Left cardiac atrium (tissue), 4 donors: ENCODE results near the gene ARHGAP23. TPM values are rescaled to one million over a fixed set of nuclear protein-coding genes. Genes with fewer than 3 reads are reported as not detected.
"Not testable (repeated sequence)": the region's sequence is repeated elsewhere in the genome, so short reads cannot be mapped to it uniquely, and the experiment has no call there.

Experiments used
- ATAC-seq, 2 donors: fragments of 200-7000 bp; cut with Tn5 transposase; one replicate each; pipeline ENCODE4 v1.9.1; 2020; ENCODE audit warnings: mild to moderate bottlenecking in 2 of 2, moderate library complexity in 2 of 2
- DNase-seq: peaks from one replicate; pipeline ENCODE4 v3.0.0-alpha.2; 2020
- intact Hi-C, 2 donors: fragments of 100-400 bp; cut with DNase I; formaldehyde crosslinking; loops; one replicate each; pipeline versions ENCODE4 v1.14.1 to v1.15.1; 2022 to 2023
- total RNA-seq, 2 donors: library from RNA; stranded (reverse); fragmentation: NEBNext Ultra II Directional; extraction: Animal tissue kit (Norgen Biotek cat#: 25700); gene quantifications; one replicate each; pipeline ENCODE4 v1.2.1, GENCODE V29; 2021
- donor health status: DM: no; HTN: yes; CAD: no.
- donor health status: DM: no; HTN: yes; CAD: no; lungs with severe emphysema.
- donor health status: DM: yes; HTN: yes; CAD: no.
- donor health status: Dilated cardiomyopathy.

ARHGAP23 gene
- total RNA-seq, 2 donors from 2014 or later = 54.1 to 91.9 TPM

DNA sequence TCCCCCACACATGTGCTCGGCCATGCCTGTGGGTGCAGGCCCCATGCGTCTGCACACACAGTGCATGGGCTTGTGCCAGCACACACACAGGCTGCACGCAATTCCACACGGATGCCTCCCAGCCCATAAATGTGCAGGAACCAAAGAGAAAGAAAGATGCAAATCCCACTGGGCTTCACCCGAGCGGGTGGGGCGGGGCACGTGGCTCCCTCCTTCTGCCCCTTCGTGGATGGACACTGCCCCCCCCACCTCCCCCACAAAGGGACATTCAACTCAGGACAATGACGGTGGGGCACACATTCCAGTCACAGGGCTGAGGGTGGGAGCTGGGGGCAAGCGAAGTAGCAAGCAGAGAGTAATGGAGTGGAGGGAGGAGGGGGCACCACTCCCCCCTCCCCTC is 102.6 kb downstream of the ARHGAP23 start:
- intact Hi-C loops, ATAC-seq, DNase-seq: not testable (repeated sequence)

DNA sequence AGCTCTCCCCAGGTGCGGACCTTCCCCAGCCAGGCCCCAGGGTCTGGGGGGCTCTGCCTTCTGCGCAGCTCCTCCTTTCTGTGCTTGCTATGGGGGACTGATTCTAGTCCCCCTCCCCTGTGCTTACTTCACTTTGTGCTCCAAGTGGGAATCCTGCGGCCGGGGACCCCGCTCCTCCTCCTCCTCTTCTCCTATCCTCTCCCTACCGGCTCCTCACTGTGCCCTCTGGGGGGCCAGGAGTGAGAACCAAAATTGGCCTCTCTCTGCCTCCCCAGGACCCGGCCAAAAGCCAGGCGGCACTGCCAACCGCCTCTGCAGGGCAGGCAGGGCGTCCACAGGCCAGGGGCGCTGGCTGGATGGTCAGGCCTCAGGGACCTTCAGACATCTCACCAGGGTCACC is 103.5 kb downstream of the ARHGAP23 start:
- intact Hi-C loops, DNase-seq, ATAC-seq: not testable (repeated sequence)

DNA sequence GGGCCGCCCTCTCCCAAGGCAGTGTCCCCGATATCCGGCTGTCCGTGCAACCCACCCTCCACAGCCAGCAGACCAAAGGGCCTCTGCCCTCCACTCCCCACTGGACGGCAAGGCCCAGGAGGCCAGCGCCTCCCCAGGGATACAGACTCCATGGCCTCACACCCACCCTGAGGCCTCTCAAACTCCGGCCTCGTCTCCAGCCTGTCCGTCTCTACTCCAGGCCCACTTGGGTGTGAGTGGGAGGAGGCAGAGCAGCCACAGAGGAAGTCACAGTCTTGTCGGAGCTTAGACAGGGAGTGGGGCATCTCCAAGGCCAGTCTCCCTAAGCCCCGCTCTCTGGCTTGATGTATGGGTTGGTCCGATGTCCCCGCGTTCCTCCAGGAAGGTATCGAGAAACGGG is 104.2 kb downstream of the ARHGAP23 start:
- ATAC-seq = no peak
- intact Hi-C loops = no loop called here
- no peak for DNase-seq

DNA sequence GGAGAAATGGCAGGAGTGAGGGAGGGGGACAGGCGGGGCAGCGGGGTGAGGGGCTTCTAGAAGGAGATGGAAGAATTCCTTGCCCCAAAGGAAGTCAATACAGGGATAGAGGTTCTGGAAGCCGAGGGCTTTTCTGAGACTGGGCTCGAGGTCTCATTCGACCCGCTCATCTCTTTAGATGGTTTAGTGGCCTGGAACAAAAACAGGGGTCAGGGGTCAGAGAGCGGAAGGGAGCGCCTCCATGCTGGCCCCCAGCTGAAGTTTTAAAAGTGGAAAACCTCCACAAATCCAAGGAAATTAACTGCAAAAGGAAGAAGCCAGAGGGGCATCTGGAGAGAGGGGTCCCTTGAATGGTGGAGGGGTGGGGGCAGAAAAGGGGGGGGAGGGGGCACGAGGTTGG is 105.0 kb downstream of the ARHGAP23 start:
- intact Hi-C loops = no loop called here
- no peak for DNase-seq
- no peak for ATAC-seq

DNA sequence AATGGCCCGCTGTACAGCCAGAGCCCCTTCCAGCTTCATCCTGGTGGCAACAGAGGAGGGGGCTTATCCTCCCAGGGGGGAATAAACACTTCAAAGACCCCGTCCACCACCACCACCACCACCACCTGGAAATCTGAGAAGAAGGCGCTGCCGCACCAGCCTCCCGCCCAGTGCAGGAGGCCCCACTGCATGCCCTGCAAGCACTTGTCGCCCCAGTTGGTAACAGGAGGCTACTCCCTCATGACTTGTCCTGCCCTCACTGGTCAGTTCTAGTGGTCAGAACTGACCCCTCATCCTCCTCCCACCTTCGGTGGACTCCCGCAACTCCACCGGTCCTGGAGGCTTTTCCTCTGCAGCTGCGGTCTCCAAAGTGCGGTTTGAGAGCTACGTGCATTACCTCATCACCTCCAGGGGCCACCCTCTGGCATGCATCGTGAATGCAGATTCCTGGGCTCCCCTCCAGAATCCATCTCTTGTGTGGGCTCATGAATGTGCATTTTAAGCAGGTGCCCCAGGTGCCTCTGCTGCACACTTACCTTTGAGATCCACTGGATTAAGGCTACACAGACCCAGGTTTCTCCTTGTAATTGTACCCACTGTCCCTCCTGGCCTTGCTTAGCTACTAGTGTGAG is 105.7 kb downstream of the ARHGAP23 start:
- no peak for DNase-seq
- no peak for ATAC-seq
- intact Hi-C loops = no loop called here

DNA sequence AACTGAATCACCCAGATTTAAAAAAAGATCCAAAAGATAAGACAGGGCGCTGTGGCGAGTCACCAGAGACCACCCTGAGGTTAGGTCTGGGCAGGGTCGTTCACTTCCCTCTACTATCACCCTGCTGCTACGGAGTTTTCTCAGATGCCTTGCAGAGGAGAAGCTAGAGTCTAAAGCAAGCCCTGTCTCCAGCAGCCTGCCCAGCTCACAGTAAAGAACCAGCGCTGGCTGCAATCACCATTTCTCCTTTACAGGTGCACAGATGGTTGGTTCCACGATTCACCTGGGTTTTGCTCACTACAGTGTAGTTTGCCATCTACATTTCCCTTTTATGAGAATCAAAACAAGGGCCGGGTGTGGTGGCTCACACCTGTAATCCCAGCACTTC is 106.2 kb downstream of the ARHGAP23 start:
- intact Hi-C loops = no loop called here
- no peak for DNase-seq
- ATAC-seq = no peak

DNA sequence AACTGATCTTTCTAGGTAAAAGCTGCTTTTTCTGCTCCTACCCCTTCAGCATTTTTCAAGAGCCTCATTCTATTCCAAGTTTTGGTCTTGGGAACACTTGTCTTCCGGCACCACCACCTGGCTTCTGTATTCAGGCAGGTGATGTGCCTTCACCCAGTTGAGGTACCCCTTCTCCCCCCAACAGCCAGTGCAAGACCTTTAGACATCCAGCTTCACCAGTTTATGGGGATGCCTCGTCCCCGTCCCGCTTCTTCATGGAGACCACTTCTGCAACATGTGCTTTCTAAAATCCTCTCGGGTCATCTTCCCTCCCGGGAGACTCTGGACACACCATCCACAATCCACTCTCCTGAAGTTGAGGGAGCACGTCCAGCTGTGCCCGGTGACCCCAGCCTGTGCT is 107.6 kb downstream of the ARHGAP23 start:
- intact Hi-C loops = no loop called here
- DNase-seq (no peak), ATAC-seq (no peak)

DNA sequence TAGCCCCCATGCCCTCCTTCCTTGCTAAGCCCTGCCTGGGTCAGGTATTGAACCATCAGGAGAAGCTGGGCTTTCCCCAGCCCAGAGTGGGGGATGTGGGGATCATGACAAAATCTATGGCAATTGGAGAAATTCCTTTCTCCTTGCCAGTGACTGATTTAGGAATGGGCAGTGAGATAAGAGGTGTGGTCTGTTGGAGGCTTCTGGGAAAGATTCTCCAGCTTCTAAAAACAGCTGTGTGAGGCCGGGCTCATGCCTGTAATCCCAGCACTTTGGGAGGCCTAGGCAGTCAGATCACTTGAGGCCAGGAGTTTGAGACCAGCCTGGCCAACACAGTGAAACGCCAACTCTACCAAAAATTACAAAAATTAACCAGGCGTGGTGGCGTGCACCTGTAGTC is 108.4 kb downstream of the ARHGAP23 start:
- DNase-seq (no peak), ATAC-seq (no peak)
- intact Hi-C loops = no loop called here

DNA sequence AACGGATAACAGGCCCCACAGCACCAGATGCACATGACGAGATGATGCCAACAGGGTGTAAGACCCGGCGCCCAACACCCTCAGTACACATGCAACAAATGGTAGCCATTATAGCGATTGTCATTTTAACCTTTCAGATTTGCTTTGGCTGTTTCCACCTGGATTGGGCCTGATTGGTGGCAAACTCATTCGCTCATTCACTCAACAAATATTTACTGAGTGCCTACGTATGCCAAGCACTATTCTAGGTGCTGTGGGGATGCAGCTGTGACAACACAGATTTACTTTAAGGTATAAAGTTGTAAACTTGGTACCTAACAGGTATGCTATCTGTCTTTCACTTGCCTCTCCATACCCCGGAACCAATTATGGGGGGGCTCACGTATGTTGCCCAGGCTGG is 110.6 kb downstream of the ARHGAP23 start:
- intact Hi-C loops = no loop called here
- DNase-seq (no peak), ATAC-seq (no peak)

DNA sequence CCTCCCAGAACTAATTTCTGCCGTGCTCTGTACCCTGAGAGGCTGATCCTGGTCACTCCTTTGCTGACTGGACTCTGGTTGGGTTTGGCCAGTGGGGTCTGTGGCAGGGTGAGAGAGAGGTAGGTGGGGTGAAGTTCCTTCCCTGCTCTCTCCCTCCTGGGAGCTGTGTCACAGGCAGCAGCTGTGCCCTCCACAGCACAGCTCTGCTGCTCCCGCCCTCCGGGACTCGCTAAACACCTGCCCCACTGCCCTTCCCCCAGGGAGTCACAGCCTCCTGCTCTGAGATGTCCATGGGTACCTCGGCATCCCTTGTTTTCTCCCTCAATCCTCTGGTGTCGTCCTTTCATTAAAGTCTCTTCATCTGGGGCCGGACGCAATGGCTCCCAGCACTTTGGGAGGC is 111.1 kb downstream of the ARHGAP23 start:
- ATAC-seq = no peak
- intact Hi-C loops = no loop called here
- DNase-seq = no peak

DNA sequence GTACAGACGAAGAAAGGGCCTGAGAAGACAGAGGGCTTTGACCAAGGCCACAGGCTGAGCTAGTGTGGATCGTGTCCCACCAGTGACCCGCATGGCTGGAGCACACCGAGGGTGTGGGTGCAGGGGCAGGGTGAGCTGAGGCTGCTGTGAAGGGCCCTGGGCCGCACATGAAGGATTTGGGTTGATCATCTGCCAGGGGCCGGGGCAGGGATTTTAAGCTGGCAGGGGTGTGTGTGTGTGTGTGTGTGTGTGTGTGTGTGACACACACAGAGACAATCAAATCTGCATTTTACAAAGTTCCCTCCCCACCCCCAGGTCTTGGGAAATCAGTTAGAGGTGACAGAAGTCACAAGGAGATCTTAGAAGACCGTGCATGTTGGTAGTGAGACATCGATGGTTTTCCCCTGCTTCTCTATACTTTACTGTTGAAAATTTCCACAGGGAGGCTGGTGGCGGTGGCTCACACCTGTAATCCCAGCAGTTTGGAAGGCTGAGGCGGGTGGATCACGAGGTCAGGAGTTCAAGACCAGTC is 112.3 kb downstream of the ARHGAP23 start:
- intact Hi-C loops = no loop called here
- DNase-seq (no peak), ATAC-seq (no peak)

DNA sequence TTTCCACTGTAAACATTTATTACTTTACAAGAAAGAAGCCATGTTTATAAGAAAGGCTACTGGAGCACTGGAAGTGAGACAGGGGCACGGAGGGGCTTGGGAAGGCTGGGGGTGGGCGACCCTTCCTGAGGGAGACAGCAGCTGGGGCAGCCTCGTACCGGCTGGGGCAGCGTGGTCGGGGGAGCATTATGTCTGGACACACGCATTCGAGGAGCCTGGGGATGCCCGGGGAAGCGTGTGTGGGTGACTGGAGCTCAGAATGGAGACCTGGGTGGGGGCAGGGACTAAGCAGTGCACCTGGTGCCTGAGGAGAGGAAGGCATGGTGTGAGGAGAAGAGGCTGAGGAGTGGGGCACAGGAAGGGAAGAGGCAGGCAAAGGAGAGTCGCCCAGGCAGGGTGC is 113.0 kb downstream of the ARHGAP23 start:
- intact Hi-C loops = no loop called here
- DNase-seq (no peak), ATAC-seq (no peak)

DNA sequence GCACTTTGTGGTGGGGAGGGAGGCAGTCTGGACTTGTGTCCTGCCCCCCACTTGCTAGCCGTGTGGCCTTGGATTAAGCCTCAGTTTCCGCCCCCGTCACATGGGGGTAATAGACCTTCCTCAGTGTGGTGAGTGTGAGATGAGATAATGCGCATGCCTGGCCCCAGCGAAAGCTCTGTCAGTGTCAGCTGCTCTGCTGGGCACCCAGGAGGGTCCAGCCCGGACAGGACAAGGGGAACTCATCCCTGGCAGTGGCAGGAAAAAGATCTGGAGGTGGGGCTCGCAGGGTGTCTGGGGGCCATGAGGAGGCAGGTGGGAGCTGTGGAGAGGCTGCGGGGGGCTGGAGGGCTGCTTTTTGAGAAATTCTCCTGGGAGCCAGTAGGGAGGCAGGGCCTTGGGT is 114.0 kb downstream of the ARHGAP23 start:
- intact Hi-C loops = no loop called here
- DNase-seq (no peak), ATAC-seq (no peak)

DNA sequence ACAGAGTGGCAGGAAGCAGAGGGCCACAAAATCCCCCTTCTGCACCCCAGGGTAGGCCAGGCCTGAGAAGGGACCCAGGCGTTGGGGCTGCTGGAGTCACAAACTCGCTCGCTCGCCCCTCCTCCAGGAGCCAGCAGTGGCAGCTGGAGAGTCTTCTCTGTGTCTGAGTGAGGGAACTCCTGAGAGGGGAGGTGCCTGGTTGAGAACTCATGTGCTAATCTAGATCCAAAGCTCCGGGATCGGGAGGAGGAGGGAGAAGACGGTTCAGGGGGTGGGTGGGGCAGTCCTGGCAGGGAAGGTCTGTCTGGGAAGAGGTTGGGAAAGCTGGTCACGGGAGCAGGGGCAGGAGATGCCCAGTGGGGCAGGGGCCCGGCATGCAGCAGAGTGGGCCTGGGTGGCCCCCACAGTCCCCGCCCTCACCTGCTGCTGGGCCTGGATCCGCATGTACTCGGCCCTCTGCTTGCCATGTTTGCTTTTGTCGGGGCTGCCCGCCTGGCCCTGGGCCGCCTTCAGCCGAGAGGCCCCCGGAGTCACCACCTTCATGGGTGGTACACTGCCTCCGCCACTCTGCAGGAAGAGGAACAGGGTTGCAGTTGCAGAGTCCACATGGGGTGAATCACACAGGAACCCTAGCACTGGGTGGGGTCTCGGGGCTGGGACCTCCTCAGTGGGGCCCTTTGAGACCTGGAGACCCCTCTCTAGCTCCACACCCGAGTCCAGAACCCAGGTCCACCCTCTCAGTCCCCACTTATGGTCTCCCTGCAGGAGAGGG is 115.3 kb downstream of the ARHGAP23 start:
- DNase-seq (no peak), ATAC-seq (no peak)
- intact Hi-C loops = no loop called here

DNA sequence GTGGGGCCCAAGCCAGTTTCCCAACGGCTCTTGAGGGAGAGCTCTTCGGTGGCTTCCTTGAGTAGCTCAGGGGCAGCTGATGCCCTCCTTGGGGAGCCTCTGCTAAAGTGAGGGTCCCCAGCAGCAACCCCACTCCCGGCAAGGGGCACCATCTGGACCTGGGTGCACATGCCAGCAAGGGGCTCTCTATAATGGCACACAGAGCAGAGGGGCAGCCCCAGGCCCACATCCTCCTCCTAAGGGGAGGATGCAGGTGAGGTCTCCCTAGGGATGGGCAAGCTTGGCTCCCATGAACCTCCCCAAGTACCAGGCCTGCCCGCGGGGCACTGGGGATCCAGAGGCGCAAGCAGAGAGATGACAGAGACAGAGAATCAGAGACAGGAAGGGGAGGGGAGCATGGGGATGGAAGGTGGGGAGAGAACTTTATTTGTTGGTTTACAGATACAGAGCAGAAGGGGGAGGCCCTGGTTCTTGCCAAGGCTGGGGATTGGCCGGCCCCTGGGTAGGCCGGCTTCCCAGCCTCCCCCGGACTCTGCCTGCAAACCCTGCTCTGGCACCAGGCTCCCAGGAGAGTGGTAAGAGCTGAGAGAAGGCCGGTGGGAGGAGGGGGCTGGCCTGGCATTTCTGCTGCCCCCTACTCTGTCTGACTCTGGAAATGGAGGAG is 116.0 kb downstream of the ARHGAP23 start:
- DNase-seq (no peak), ATAC-seq (no peak)
- intact Hi-C loops = no loop called here

DNA sequence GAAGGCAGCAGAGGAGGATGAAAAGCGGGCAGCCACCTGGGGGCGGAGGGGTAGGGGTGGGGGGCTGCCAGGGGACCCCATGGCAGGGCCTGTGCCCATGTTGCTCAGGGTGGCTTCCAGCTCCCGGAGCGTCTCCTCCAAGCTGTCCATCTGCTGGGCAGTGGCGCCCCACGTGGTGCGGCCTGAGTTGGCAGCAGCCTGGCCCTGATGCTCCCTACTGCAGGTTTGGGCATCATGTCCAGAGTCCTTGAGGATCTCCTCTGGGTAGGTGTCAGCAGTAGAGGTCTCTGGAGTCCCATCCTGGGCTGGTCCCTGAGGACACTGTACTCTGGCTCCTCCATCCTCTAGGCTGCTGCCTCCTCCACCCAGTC is 116.6 kb downstream of the ARHGAP23 start:
- ATAC-seq (no peak), DNase-seq (no peak)
- intact Hi-C loops = no loop called here

DNA sequence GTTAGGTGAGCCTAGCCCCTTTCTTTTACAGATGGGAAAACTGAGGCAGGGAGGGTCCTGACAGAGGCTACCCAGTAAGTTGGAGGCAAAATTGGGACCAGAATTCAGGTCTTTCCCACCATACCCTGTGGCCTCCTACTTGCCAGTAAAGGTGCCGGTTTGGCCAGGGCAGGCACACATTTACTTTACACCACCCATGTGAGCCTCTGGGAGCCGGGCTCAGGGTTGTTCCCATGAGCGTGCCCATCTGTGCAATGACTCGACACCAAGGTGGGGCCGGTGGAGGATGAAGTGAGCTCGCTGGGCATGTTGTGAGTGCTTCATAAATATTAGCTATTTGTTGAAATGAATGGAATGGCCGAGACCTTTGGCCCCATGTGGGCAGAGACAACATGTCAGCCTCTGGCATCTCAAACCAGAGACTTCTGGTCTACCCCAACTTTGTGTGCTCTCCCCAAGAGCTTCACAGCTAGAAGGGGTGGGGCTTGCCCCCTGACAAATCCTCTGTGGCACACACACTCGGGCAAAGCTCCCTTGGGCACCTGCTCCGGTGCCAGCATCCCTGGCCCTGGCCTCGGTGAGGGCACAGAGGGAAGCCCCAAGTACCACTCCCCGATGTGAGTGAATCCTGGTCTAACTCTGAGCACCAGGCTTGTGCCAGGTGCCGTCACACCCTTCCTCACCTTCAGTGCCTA is 117.4 kb downstream of the ARHGAP23 start:
- ATAC-seq (no peak), DNase-seq (no peak)
- intact Hi-C loops = no loop called here

DNA sequence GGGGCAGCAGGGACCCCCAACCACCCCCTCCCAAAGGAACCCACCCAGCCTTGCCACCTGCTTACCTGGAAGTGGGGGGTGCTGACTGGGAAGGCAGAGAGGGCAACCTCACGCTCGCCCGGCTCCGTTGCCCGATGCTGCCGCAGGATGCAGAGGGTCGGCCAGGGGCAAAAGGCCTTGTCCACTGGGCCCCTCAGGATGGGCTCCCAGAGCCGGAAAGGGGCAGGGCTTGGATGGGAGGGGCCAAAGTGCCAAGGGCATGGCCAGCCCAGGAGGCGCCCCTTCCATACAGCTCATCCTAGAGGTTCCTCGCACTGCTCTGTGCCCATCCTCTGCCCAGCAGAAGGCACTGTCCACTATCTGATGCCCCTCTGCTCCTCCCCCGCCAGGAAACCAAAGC is 118.1 kb downstream of the ARHGAP23 start:
- ATAC-seq = no peak
- DNase-seq = no peak
- intact Hi-C loops = no loop called here

DNA sequence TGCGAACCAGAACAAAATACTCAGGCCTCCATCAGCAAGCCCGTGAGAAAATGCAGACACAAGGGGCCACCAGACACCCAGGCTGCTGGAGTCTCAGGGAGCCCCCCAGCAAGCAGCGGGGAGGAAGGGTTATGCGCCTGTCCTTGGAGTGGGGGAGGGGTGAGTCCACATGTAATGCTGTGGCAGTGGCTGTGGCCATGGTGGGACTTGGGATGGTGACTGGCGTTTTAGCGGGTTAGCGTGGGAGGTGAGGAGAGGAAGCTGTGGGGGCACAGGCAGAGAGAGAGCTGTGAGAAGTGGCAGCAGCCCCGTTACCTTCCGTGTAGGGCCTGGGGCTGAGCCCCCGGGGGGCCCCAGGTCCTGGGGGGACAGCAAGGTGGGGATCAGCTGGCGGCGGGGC is 119.2 kb downstream of the ARHGAP23 start:
- DNase-seq (no peak), ATAC-seq (no peak)
- intact Hi-C loops = no loop called here

DNA sequence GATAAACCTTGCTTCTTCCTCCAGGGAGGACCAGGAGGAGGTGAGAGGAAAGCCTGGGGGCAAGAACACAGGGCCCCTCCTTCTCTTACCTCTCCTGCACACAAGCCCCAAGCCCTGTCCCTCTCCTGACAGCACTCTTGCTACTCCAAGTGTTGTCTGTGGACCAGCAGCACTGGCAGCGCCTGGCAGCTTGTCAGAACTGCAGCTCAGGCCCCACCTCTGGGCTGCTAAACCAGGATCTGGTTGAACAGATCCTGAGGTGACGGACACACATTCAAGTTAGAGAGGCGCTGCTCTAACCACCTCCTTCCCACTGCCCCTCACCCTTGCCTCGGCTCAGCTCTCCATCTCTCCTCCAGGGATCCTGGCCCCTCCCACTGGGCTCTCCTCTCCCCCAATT is 121.0 kb downstream of the ARHGAP23 start:
- ATAC-seq (no peak), DNase-seq (no peak)
- intact Hi-C loops = no loop called here
